ENCODE data around the gene ANAPC2. TPM values are rescaled to one million over a fixed set of nuclear protein-coding genes. Genes with fewer than 3 reads are reported as not detected.

The ANAPC2 gene
- total RNA-seq, 3 donors from 2014 or later (not counting 1 experiment from before 2014, with no cell fraction given): 146 to 172 (median 171) TPM

GRCh38 chr9:137166380-137167229 lies 21.8 kb downstream of the ANAPC2 start:
- H3K27me3 Mint-ChIP-seq (ENCODE audit: low read depth in 2 of 2): peaks cover 7 to 41% of the 10 kb centered on the region in 2 donors
- no peak overlapping the region for H3K27ac Mint-ChIP-seq
- no peak overlapping the region for H3K4me3 ChIP-seq (ENCODE audit: low read length)
- H3K4me1 ChIP-seq (ENCODE audit: control insufficient read depth, insufficient read depth, low read length): peaks cover 9% of the 10 kb centered on the region
- no peaks in the 10 kb centered on the region for H3K9me3 ChIP-seq (ENCODE audit: control insufficient read depth, insufficient read depth, low read length)
- no peaks in the 10 kb centered on the region for H3K36me3 Mint-ChIP-seq
- 73% methylated on average over 22 of the region's 22 CpGs for WGBS (ENCODE audit: insufficient coverage)
- H3K9me3 Mint-ChIP-seq: no peaks in the 10 kb centered on the region
- H3K4me1 Mint-ChIP-seq: no peaks in the 10 kb centered on the region
- no peak for DNase-seq
- intact Hi-C loops (cut with micrococcal nuclease): no loop called here
- no peak overlapping the region for H3K4me3 Mint-ChIP-seq
- no peak for ATAC-seq
- no peak overlapping the region for H3K27ac ChIP-seq (ENCODE audit: low read length)
- no peak for TF ChIP-seq CTCF (IDR thresholded peaks at IDR 0.05)
- no peaks in the 10 kb centered on the region for H3K36me3 ChIP-seq (ENCODE audit: control insufficient read depth, insufficient read depth, low read length)
- peaks cover 53% of the 10 kb centered on the region for H3K27me3 ChIP-seq (ENCODE audit: control insufficient read depth, insufficient read depth, low read length)

GRCh38 chr9:137165250-137165836 lies 23.0 kb downstream of the ANAPC2 start:
- Mint-ChIP-seq H3K27ac (no peak overlapping the region), H3K4me3 (no peak overlapping the region), H3K36me3 (no peaks in the 10 kb centered on the region), H3K4me1 (no peaks in the 10 kb centered on the region), H3K9me3 (no peaks in the 10 kb centered on the region), H3K27me3 (ENCODE audit: low read depth in 2 of 2) (peaks cover 7 to 39% of the 10 kb centered on the region in 2 donors)
- no peak overlapping the region for H3K4me3 ChIP-seq (ENCODE audit: low read length)
- WGBS (ENCODE audit: insufficient coverage): 92% methylated on average over 32 of the region's 32 CpGs
- no peak overlapping the region for H3K27ac ChIP-seq (ENCODE audit: low read length)
- H3K36me3 ChIP-seq (ENCODE audit: control insufficient read depth, insufficient read depth, low read length): no peaks in the 10 kb centered on the region
- H3K27me3 ChIP-seq (ENCODE audit: control insufficient read depth, insufficient read depth, low read length): peaks cover 46% of the 10 kb centered on the region
- TF ChIP-seq CTCF (IDR thresholded peaks at IDR 0.05): no peak
- no peaks in the 10 kb centered on the region for H3K9me3 ChIP-seq (ENCODE audit: control insufficient read depth, insufficient read depth, low read length)
- peaks cover 9% of the 10 kb centered on the region for H3K4me1 ChIP-seq (ENCODE audit: control insufficient read depth, insufficient read depth, low read length)
- intact Hi-C loops (cut with micrococcal nuclease): no loop called here
- DNase-seq (no peak), ATAC-seq (no peak)

- Histone ChIP-seq H3K4me3 (ENCODE audit: low read length) (no peak overlapping the region), H3K4me1 (ENCODE audit: control insufficient read depth, insufficient read depth, low read length) (peaks cover 9% of the 10 kb centered on the region), H3K27me3 (ENCODE audit: control insufficient read depth, insufficient read depth, low read length) (peaks cover 46% of the 10 kb centered on the region), H3K27ac (ENCODE audit: low read length) (no peak overlapping the region), H3K9me3 (ENCODE audit: control insufficient read depth, insufficient read depth, low read length) (no peaks in the 10 kb centered on the region), H3K36me3 (ENCODE audit: control insufficient read depth, insufficient read depth, low read length) (no peaks in the 10 kb centered on the region)
- intact Hi-C loops (cut with micrococcal nuclease): no loop called here
- Mint-ChIP-seq H3K9me3 (no peaks in the 10 kb centered on the region), H3K4me1 (no peaks in the 10 kb centered on the region), H3K4me3 (no peak overlapping the region), H3K36me3 (no peaks in the 10 kb centered on the region), H3K27ac (no peak overlapping the region), H3K27me3 (ENCODE audit: low read depth in 2 of 2) (peaks cover 13 to 39% of the 10 kb centered on the region in 2 donors)
- no peak for ATAC-seq
- no peak for TF ChIP-seq CTCF (IDR thresholded peaks at IDR 0.05)
- DNase-seq: no peak
- 91% methylated on average over 33 of the region's 34 CpGs for WGBS (ENCODE audit: insufficient coverage)
These were observed 23.8 kb downstream of the ANAPC2 start for GRCh38 chr9:137164370-137165249.

All from natural killer cell (primary cell).